ENCODE measurements around the gene VPS72.

The VPS72 gene

DNA sequence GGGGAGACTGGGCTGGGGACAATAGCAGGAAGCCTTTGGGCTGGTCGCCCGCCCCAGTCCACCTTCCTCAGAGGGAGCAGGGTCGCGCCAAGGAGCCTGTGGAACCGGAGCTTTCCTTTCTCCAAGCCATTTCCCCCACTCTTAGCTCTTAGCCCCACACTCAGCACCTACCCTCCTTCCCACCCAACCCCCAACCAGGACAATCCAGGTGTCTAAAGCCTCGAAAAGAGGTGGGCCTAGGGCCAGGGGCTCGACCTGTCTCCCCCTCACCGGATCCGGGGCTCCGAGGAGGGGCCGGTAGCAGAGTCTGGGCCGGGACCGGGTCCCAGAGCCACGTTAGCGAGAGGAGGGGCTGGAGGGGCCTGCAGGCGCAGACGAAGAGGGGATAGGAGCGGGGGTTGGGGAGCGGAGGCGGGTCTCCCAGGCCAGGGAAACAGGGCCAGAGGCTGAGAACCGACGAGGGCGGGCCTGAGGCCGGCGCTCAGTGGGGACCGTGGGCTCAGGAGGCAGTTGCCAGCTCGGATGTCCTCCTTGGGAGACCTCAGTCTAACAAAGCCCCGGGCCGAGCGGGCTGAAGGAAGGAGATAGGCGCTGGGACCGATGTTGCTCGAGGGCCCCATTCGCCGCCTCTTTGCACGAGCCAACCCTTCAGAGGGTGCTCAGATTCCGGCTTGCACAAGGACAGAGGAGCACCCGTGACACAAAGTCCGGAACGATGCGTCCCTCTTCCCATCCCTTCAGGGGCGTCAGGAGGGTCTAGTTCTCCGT, 44.5 kb downstream of the VPS72 start:
- no peak for DNase-seq (ENCODE audit: low read depth in 2 of 2)

DNA sequence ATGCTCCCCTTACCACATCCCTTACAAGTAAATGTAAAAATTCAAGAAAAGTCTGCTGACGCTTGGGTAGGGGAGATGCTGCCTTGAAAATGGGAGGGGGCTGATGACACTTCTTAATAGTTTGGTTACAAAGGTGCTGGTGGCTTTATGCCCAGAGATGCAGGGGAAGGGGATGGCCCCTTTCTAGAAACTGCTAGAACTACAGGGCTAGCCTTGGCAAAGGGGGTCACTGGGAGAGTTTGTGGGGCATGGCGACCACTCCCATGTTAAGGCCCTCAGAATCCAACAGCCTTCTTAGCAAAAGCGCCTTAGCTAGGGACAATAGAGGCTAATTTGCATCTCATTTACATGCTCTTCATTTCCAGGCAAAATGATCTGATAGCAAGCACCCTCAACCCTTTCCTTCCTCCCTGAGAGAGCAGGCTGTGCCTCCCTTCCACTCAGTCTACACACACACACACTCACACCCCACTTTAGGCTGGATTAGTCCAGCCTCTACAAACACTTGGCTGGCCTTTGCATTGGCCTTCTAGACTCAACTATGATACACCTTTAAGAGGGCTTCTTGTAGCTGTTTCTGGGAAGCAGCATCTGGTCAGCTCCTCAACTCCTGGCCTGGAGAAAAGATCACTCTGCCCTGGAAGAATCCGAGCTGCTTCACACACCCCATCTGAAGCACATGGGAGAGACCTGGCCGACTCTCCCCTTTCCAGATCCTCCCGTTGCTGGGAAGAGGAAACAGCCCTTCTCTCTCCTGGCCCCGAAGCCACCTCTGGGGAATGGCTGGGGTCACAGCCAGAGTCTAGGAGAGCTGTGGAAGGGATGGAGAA, 45.3 kb downstream of the VPS72 start:
- no peak for DNase-seq (ENCODE audit: low read depth in 2 of 2)

DNA sequence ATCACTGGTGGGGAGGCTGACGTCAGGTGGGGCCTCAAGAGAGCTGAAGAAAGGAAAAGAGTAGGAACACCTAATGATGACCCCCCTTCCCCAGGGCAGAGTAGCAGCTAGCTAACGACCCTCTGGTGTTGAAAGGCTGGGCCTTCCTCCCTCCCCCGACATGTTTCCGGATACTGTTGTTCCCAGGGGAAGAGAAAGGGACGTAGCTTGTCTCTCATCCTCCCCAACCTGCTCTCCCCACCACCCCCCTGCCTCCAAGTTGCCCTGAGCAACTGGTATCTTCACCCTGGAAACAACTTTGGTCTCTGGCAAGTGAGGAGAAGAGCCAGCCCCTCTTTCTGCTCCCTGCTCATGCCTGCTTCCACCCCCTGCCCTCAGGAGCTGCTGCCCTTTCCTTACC, 46.0 kb downstream of the VPS72 start:
- DNase-seq (ENCODE audit: low read depth in 2 of 2): no peak

DNA sequence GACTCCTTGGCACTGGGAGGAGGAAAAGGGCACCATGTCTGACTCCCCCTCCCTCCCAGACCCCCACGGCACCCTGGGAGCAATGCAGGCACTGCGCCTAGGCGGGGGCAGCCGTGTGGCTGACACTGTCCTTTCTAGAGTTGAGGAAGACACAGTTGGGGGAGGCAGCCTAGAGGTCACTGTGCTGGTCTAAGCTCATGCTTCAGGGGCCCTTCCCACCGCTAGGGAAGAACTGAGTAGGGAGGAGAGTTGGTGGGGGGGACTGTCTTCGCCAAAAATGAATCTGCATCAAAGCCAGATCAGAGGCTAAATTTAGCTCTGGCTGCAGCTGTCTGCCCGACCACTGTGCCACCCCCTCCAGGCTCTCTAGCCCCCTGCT, 47.0 kb downstream of the VPS72 start:
- DNase-seq (ENCODE audit: low read depth in 2 of 2): no peak

DNA sequence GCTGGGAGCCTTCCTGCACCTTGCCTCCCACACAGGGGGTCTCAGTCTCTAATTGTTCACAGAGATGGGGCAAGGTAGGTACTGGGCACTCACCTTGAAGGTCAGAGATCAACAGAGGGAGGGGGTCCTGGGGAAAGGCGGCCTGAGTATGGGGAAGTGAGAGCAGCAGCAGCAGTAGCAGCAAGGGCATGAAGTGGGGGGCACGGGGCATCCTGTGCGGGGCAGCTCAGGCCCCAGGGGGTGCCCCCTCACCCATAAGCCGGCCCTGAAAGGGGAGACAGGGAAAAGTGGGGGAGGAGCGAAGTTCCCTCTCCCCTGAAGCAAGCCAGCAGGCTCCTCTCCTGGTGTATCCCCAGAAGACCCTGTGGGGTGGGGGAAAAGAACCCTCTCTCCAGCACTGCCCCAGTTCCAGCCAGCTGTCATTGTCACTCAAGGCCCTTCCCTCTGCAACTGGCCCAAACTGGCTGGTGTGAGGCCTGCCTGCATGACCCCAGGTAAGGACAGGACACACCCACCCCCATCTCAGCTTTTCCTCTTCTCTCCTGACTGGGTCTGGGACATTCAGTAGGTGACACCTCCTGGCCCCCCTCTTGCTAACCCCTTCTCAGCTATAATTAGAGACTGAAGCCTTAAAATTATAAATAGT, 47.5 kb downstream of the VPS72 start:
- no peak for DNase-seq (ENCODE audit: low read depth in 2 of 2)

DNA sequence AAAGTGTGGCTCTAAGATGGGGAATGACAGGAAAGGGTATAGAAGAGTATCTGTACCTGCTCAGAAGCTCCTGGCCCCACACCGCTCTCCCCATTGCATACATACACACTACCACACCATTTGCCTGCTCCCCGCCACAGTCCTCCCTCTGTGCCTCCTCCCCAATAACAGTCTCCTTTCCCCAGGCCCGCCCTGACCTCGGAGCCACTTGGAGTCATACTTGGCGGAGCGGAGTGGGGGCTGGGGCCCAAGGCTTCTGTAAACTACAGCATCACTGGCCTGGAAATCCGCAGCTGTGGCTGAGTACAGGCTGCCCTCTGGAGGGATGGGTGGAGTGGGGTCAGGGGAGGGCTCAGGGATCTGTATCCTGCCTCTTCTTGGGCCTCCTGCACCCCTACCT, 52.2 kb downstream of the VPS72 start:
- DNase-seq (ENCODE audit: low read depth in 2 of 2): no peak

DNA sequence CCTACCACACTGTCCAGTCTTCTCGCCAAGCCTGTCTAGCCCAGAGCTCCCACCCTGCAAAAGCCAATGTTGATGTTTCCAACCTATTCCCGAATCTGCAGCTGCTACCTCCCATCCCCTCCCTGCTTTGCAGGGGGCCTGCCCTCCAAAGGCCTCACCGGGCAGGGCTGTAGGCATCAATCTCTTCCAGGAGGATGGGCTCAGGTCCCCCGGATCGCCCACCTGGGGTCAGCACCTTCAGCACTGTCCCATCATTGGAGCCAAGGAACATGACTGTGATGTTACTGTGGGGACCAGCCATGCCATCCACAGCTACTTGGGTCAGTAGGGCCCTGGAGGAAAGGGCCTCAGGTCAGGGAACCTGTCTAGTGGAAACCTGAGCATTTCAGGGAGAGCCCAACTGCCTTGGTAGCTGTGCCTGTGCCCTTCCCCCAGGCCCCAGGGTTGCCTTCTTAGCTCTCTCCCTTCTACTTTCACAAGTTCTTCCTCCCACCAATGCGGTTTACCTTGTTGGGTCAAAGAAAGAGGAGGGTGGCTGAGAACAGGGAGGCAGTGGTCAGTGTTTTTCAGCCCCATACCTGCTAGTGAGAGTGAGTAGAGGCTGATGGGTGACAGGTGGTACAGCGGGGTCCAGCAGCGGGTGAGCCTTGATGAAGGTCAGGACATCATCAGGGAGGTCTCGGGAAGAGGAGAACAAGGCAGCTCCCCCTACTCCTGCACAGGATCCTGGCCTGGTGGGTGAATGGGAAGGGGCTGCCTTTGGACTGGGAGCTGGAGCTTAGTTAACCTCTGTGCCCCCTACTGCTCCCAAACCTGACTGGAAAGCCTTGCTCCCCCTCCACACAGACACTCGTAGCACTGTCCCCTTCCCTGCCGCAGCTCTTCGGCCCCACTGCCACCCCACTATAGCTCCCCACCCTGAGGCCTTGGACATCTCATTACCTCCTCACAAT, 54.3 kb downstream of the VPS72 start:
- DNase-seq (ENCODE audit: low read depth in 2 of 2): no peak

DNA sequence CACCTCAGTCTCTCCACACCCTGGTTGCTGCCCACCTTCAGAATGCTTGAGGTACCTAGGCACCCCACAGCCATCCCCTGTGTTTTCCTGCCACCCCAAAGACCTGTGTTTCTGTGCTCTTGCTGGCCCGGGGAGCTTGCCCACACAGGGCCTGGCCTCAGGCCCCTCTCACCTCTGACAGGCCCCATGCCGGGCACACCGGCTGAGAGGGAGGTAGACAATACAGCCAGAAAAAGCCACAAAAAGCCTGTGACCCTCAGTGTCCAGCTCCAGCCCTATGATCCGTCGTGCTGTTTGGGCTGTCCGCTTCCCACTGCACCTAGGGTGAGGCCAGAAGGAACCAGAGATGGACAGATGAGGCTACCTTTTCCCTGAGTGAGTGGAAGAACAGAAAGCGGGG, 55.0 kb downstream of the VPS72 start:
- DNase-seq (ENCODE audit: low read depth in 2 of 2): no peak

DNA sequence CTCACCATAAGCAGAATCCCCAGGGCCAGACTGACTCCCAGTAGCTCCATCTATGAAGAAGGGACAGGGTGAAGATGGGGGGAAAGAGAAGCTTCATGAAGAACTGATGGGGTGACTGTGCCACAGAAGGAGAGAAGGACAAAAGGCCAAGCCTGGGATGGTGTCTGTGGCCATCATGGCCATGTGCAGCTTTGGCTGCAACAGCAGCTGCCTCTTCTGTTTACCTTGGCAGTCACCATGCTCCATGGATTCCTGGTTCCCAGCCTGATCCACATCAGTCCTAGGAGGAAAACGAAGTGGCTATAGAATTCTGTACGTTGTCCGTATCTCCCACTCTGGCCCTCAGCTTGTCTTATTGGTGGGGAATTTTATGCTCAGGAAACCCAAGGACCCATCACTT, 55.6 kb downstream of the VPS72 start:
- no peak for DNase-seq (ENCODE audit: low read depth in 2 of 2)

DNA sequence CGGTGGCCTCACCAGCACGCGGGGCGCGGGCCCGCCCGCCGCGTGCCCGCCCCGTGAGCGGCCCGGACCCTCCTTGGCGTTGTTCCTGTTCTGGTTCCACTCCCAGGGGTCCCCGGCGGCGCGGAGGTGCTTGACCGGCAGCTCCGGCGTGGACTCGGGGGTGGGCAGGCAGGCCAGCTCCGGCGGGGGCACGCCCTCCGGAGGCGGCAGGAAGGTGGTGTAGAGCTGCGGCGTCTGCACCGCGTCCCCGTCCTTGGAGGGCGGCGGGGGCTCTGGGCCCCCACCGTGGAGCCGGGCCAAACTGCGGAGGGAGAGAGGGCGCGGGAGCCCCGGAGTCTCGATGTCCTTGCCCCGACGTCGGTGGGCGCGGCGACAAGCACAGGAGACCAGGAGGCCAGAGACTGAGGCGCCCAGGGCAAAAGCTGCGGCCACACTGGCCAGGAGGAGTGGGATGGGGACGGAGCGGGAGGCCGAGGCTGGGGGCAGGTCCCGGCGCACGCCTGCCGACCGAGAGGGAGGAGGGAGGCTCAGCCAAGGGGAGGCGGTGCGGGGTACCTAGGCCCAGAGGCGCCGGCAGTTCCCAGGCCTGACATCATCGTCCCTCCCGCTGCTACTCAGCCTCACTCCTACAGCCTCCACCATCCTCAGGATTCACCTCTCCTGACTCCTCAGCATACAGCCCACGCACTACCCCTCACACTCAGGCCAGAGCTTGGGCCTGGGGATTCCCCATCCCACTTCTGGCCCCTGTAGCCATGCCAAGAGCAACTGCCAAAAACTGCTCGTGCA, 56.8 kb downstream of the VPS72 start:
- DNase-seq (ENCODE audit: low read depth in 2 of 2): no peak

DNA sequence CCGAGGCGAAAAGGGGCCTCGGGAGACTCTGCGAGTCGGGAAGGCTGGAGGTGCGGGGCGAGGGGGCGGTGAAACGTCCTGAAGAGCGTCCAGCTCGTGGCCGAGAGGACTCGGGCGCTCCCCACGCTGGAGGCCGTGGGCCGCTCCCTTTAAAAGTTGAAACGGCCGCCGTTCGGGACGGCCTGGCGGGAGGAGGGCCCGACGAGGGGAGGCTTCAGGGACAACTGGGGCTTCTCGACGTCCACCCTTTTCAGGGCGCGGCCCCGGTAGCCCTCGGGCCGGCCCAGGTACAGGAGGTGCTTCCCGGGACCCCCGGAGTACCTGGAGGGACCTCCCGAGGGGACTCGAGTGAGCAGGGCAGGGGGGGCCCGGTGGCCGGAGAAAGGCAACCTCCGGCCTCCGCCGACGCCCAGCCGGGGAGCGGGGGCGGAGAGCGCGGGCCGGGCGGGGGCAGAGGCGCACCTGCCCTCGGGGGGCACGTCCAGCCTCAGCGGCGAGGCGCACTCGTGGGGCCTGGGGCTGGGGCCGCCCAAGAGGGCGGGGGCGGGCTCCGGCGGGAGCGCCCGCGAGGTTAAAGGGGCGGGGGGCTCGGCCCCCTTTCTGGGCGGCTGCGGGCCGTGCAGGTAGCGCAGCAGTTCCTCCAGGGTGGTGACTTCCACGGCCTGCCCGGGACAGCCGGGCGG, 57.5 kb downstream of the VPS72 start:
- DNase-seq (ENCODE audit: low read depth in 2 of 2): no peak

DNA sequence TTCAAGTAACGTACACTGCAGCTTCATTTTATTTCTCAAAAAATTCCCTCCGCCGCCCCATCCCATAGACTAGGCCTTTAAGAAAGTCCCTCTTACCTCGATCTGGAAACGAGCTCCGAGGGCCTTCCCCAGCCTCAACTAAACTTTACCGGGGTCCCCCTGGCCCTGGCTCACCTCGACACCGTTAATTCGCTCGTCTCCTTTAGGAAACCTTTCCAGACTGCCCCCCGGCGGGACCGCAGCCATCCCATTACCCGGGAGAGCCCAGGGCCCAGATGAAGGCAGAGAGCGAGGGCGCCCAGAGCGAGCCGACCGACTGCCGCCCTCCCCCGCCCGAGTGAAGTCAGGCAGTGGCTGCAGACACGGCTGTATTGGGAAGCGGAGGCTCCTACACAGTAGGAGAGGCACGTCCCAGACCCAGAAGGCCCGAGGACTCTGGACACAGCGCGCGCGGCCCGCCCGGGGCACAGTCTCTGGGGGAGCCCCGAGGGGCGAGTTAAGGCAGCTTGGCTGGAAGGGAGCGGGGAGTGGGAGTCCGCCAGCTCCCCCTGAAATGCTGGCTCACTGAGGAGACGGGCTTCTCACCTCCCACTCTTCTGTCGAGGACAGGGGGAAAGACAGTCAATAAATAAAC, 58.2 kb downstream of the VPS72 start:
- no peak for DNase-seq (ENCODE audit: low read depth in 2 of 2)

DNA sequence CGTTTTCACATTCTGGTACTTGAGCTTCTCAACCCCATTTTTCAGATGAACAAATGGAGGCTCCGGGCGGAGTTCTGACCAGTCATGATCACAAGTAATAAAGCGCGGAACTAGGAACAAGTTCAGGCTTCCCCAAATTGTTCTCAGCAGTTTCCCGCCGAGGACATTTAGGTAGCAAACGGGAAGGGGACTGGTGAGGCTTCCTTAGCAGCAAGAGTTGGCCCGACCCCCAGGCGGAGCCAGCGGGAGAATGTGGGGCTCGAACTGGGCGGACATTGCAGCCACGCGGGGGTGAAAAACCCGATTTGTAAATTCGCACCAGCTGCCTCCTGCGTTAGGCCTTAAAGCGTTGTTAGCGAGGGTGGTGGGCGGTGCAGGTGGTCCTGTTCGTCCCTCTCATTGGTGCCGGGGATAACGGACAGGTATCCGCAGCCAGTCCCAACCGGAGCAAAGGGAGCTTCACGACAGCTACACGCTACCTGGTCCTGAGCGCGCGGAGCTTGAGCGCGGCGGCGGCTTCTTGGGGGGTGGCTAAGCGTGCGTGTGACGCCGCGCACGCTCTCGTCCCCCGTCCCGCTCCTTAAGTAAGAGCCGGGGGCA, 58.9 kb downstream of the VPS72 start:
- DNase-seq (ENCODE audit: low read depth in 2 of 2): peak; percentile 49 to 61

DNA sequence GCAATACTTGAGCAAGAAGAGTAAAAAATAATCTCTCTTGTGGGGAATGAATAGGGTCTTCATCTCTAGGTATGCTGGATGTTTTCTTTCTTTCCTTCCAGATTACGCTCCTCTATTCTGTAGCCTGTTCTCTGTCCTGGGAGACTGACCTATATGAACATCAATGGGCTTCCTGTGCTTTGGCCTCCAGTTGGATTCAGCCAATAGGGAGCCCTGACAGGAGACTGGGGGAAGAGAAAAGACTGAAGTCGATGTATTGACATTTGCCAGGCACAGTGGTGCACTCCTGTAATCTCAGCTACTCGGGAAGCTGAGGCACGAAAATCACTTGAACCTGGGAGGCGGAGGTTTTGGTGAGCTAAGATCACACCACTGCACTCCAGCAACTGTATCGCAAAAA, 61.2 kb downstream of the VPS72 start:
- no peak for DNase-seq (ENCODE audit: low read depth in 2 of 2)
